ENCODE results near the gene COQ6. TPM values are rescaled to one million over a fixed set of nuclear protein-coding genes. Genes with fewer than 3 reads are reported as not detected.
"Not testable (repeated sequence)": the region's sequence is repeated elsewhere in the genome, so short reads cannot be mapped to it uniquely, and the experiment has no call there.

The COQ6 gene
- total and polyA plus RNA-seq, 2 donors: 26.1 to 29.7 TPM

DNA sequence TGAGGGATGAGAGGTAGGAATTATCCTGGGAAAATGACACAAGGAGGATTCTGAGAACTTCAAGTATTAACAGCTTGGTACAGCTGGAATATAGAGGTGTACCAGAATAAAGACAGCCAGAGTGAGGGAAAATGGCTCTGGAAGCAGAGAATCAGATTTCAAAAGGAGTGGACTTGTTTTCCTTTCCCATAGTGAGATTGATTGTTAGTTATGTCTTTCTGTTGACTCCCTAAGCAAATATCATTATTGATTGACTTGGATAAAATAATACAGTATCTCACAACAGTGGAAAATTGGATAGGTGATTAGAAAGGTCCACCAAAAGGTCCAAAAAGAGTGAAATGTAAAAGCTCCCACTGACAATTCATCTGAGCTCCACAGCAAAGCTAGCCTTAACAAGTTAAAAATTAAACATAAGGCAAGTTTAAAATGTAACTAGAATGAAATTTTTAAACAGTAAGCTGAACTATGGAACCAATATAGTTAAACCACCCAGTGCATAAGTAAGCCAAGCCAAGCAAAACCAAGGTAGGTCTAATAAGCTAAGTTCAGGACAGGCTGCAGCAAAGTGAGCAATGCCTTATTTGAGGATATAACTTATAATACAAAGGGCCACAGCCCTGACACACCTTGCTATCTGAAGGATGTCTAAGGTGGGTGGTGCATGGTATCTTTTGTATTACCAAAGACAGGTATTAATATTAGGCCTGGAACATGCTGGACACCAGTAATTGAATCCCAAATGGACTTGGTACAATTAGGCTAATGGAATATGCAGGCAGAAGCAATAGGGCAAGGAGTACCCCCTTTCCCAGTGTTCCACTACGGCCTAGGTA is 47.2 kb downstream of the COQ6 start:
- no peaks in the 10 kb centered on the region for H3K36me3 ChIP-seq (ENCODE audit: insufficient read depth)
- WGBS: 91% methylated on average over 1 of the region's 1 CpG
- no peak overlapping the region for H3K4me3 ChIP-seq (ENCODE audit: low read depth, low read length)
- no peak overlapping the region for H3K27ac ChIP-seq (ENCODE audit: low read depth)
- no peaks in the 10 kb centered on the region for H3K4me1 ChIP-seq (ENCODE audit: insufficient read depth)
- no peak for DNase-seq (ENCODE audit: extremely low spot score)

- Histone ChIP-seq H3K27ac (ENCODE audit: low read depth) (no peak overlapping the region), H3K4me3 (ENCODE audit: low read depth, low read length) (no peak overlapping the region), H3K36me3 (ENCODE audit: insufficient read depth) (no peaks in the 10 kb centered on the region), H3K4me1 (ENCODE audit: insufficient read depth) (no peaks in the 10 kb centered on the region)
- 80% methylated on average over 7 of the region's 7 CpGs for WGBS
- DNase-seq (ENCODE audit: extremely low spot score): no peak
Observed at GRCh38 chr14:73997944-73998447, 47.9 kb downstream of the COQ6 start.

DNA sequence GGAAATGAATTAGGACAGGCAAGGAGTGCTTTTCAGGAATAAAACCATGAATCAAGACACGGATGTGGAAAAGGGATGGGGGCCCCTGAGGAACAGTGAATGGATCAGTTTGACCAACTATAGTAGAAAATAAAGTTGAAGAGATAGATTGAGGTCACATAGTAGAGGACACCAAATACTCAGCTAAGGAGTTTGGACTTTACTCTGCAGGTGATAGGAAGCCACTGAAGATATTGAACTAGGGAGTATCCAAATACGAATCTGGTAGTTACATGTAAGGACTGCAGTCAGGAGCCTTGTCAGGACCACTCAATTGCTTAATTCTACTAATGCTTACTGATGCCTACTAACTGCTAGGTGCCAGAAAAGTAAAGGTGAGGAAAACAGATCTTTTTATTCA is 48.6 kb downstream of the COQ6 start:
- Histone ChIP-seq H3K36me3 (ENCODE audit: insufficient read depth) (no peaks in the 10 kb centered on the region), H3K4me3 (ENCODE audit: low read depth, low read length) (no peak overlapping the region), H3K27ac (ENCODE audit: low read depth) (no peak overlapping the region), H3K4me1 (ENCODE audit: insufficient read depth) (no peaks in the 10 kb centered on the region)
- 85% methylated on average over 2 of the region's 2 CpGs for WGBS
- DNase-seq (ENCODE audit: extremely low spot score): no peak

DNA sequence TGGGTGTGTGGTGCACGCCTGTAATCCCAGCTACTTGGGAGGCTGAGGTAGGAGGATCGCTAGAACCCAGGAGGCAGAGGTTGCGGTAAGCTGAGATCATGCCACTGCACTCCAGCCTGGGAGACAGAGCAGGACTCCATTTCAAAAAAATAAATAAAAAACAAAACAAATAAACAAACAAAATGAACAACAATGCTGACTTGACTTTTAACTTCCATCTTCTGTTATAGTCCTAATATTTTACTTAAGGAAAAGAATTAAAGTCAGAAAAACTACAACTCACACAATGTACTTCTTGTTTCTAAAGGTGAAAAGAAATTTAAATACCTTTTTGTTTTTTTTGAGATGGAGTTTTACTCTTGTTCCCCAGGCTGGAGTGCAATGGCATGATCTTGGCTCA is 55.6 kb downstream of the COQ6 start:
- not testable (repeated sequence) for H3K27ac ChIP-seq (ENCODE audit: low read depth); H3K4me1 ChIP-seq (ENCODE audit: insufficient read depth); H3K4me3 ChIP-seq (ENCODE audit: low read depth, low read length); DNase-seq (ENCODE audit: extremely low spot score); H3K36me3 ChIP-seq (ENCODE audit: insufficient read depth)
- 98% methylated on average over 3 of the region's 3 CpGs for WGBS

GRCh38 chr14:74008843-74009499 is 58.9 kb downstream of the COQ6 start:
- Histone ChIP-seq H3K4me3 (ENCODE audit: low read depth, low read length) (no peak overlapping the region), H3K36me3 (ENCODE audit: insufficient read depth) (no peaks in the 10 kb centered on the region), H3K4me1 (ENCODE audit: insufficient read depth) (no peaks in the 10 kb centered on the region), H3K27ac (ENCODE audit: low read depth) (no peak overlapping the region)
- no peak for DNase-seq (ENCODE audit: extremely low spot score)
- WGBS: 75% methylated on average over 2 of the region's 2 CpGs

Small RNA genes within 50 kb of the gene (small RNA-seq; reads per million reads assigned to genes)
- gene AC005480.2: not detected
- gene RF00019: not detected

Other genes with a start within 250 kb of the COQ6 start
- gene PNMA1, start 235.9 kb upstream of the COQ6 start, total RNA-seq: 38.3 TPM
- 85.8 TPM for gene PNMA1, start 235.9 kb upstream of the COQ6 start, polyA plus RNA-seq
- 13.3 TPM for gene PTGR2, start 98.5 kb upstream of the COQ6 start, total RNA-seq
- gene PTGR2, start 98.5 kb upstream of the COQ6 start, polyA plus RNA-seq: 5.5 TPM
- 75.4 TPM for gene ZNF410, start 63.4 kb upstream of the COQ6 start, total RNA-seq
- gene ZNF410, start 63.4 kb upstream of the COQ6 start, polyA plus RNA-seq: 32.9 TPM
- 7.9 TPM for gene FAM161B, start 208 bp upstream of the COQ6 start, total RNA-seq
- gene FAM161B, start 208 bp upstream of the COQ6 start, polyA plus RNA-seq: 7.4 TPM
- gene ENTPD5, start 69.0 kb downstream of the COQ6 start, total RNA-seq: 21.3 TPM
- gene ENTPD5, start 69.0 kb downstream of the COQ6 start, polyA plus RNA-seq: 8.9 TPM
- 23.9 TPM for gene BBOF1, start 69.0 kb downstream of the COQ6 start, total RNA-seq
- 7.5 TPM for gene BBOF1, start 69.0 kb downstream of the COQ6 start, polyA plus RNA-seq
- gene ALDH6A1, start 134.2 kb downstream of the COQ6 start, total RNA-seq: 48.3 TPM
- gene ALDH6A1, start 134.2 kb downstream of the COQ6 start, polyA plus RNA-seq: 24.8 TPM
- gene LIN52, start 134.7 kb downstream of the COQ6 start, total RNA-seq: 17.5 TPM
- gene LIN52, start 134.7 kb downstream of the COQ6 start, polyA plus RNA-seq: 11.8 TPM

All from urinary bladder (tissue), 4 donors.